ENCODE measurements around the gene IP6K1.
"Not testable (repeated sequence)": the region's sequence is repeated elsewhere in the genome, so short reads cannot be mapped to it uniquely, and the experiment has no call there.

The IP6K1 gene

GRCh38 chr3:49763981-49764380, 22.4 kb downstream of the IP6K1 start:
- no peak for DNase-seq (ENCODE audit: low read depth)

GRCh38 chr3:49761661-49762060, 24.7 kb downstream of the IP6K1 start:
- no peak for DNase-seq (ENCODE audit: low read depth)

- no peak for DNase-seq (ENCODE audit: low read depth)
These were observed 27.1 kb downstream of the IP6K1 start for GRCh38 chr3:49759226-49759625.

GRCh38 chr3:49757197-49757596, 29.1 kb downstream of the IP6K1 start:
- no peak for DNase-seq (ENCODE audit: low read depth)

DNA sequence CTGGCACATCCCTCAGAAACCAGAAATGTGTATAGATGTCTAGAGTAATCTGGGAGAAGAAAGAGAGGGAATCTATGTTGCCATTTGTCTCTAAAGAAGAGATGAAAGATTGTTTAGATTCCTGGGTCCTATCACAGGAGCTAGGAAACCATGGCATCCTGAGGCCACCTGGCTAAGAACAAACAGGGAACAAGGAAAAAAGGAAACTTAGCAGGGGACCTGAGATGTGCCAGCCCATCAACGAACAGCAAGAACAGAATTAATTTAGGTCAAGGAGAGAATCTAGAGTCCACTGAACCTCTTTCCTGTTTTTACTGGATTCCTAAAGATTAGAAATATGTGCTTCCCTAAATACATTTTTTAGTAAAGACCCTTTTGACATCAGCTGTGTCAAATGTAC, 30.3 kb downstream of the IP6K1 start:
- DNase-seq (ENCODE audit: low read depth) = no peak

DNA sequence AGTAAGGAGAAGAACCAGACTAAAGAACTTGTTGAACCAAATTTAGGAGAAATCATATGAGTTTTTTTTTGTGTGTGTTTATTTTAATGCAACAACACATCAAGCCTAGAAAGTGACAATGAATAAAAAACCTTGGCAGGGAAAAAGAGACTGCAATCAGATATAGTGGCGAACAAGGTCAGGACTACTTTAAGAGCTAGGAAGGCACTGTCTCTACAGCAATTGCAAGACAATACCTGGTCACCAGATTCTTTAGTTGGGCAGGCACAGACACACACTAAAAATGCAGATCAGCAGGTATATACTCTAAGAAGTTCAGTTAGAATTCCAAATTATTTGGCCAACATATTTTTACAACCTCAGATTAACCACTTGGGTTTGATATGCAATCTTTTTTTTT, 31.8 kb downstream of the IP6K1 start:
- no peak for DNase-seq (ENCODE audit: low read depth)

DNA sequence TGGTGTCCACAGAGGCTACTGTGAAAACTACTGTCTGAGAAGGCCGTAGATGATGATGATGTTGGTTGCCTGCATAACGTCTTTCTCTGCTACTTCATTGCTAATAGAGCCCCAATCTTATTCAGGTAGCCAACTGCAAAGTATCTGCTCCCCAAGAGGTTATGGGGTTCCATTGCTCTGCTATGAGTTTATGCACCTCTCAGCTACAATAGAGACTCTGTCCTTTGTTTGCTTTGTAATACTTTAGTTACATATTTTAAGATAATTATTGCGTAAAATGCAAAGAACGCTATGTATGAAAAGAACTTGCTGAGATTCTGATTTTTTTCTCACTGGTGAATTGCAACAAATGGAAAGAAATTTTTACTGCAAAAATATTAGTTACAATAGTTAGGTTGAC, 34.8 kb downstream of the IP6K1 start:
- DNase-seq (ENCODE audit: low read depth) = no peak

- DNase-seq (ENCODE audit: low read depth) = no peak
These were observed 36.3 kb downstream of the IP6K1 start for GRCh38 chr3:49750056-49750455.

- DNase-seq (ENCODE audit: low read depth) = not testable (repeated sequence)
These were observed 37.5 kb downstream of the IP6K1 start for GRCh38 chr3:49748874-49749273.

- DNase-seq (ENCODE audit: low read depth) = peak; percentile 31
These were observed 38.4 kb downstream of the IP6K1 start for GRCh38 chr3:49747792-49748480.

DNA sequence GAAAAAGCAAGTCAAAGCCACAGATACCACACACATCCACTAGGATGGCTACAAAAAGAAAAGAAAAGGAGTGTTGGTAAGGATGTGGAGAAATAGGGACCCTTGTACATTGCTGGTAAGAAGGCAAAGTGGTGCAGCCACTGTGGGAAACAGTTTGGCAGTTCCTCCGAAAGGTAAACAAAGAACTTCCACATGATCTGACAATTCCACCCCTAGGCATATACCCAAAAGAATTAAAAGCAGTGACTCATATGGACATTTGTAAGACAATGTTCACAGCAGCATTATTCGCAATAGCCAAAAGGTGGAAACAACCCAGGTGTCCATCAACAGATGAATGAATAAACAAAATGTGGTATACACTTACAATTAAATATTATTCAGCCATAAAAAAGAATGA, 40.4 kb downstream of the IP6K1 start:
- peak; percentile 49 for DNase-seq (ENCODE audit: low read depth)

- DNase-seq (ENCODE audit: low read depth) = no peak
These were observed 45.9 kb downstream of the IP6K1 start for GRCh38 chr3:49740427-49740826.

DNA sequence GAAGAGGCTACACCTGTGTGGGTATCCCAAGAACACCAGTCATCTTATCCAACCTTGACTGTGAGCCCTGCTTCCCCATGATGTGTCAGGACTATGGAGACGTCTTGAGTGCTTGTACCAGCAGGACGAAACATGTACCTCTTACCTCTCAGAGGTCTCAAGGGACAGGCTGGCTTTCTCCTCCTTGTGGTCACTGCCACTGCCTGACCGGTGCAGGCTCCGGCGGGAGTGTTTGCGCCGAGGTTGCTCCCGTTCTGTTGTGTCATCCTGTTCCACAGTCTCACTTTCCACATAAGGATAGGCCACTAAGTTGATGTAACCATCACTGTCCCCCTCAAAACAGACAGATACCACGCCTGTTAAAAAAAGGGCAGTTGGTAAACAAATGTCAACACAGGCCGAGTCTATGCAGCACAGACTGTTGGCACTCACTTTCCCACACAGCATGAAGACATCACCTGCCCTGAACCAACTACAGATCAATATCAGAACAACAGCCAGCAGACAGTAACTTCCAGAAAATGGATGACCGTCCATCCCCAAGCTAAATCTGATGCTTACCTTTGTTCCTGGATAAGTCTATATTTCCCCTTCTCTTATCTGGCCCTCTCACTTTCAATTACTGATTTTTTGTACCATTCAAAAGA, 48.2 kb downstream of the IP6K1 start:
- DNase-seq (ENCODE audit: low read depth) = no peak

GRCh38 chr3:49734752-49735151, 51.6 kb downstream of the IP6K1 start:
- no peak for DNase-seq (ENCODE audit: low read depth)

DNA sequence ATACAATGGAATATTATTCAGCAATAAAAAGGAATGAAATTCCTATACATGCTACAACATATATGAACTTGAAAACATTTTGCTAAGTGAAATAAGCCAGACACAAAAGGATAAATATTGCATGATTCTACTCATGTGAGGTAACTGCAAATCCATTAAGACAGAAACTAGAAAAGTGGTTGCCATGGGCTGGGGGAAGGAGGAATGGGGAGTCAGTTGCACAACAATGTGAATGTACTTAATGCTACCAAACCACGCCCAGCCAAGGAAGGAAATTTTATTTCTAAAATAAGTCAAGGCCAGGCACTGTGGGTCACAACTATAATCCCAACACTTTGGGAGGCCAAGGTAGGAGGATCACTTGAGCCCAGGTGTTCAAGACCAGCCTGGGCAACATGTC, 52.8 kb downstream of the IP6K1 start:
- no peak for DNase-seq (ENCODE audit: low read depth)

GRCh38 chr3:49732597-49732996, 53.7 kb downstream of the IP6K1 start:
- DNase-seq (ENCODE audit: low read depth) = no peak

- DNase-seq (ENCODE audit: low read depth) = no peak
These were observed 56.3 kb downstream of the IP6K1 start for GRCh38 chr3:49729966-49730609.

- DNase-seq (ENCODE audit: low read depth) = no peak
These were observed 58.4 kb downstream of the IP6K1 start for GRCh38 chr3:49727924-49728361.

- no peak for DNase-seq (ENCODE audit: low read depth)
These were observed 59.0 kb downstream of the IP6K1 start for GRCh38 chr3:49727154-49727923.

- no peak for DNase-seq (ENCODE audit: low read depth)
These were observed 60.2 kb downstream of the IP6K1 start for GRCh38 chr3:49725906-49726681.

- DNase-seq (ENCODE audit: low read depth) = no peak
These were observed 61.8 kb downstream of the IP6K1 start for GRCh38 chr3:49724586-49724985.

All from stromal cell of bone marrow (primary cell).